ENCODE data around the gene IL17RB.

IL17RB gene

DNA sequence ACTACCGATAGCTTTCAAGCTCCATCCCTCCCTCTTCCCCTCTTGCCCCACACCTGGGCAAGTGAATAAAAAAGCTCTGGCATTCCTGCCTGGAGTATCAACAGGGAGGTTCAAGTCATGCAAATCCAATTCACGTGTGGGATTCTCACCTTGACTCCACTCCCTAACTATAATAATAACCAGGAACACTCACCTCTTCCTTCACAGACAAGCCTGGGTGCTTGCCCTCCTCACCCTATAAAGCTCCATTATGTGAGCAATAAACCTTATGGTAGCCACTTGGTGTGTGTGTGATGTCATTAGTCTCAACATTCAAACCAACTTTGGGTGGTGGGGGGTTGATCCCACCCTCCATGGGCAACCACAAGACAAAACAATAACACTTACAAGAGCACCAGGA, 16.8 kb upstream of the IL17RB start:
- no peaks in the 10 kb centered on the region for H4K20me1 ChIP-seq
- H3K4me2 ChIP-seq, result no peak overlapping the region
- TF ChIP-seq Cebpa-rat (IDR thresholded peaks at IDR 0.05), result no peak
- no peaks in the 10 kb centered on the region for H3K27me3 ChIP-seq
- no peaks in the 10 kb centered on the region for H3K36me3 ChIP-seq
- no peak overlapping the region for H3K4me3 ChIP-seq
- H3K4me1 ChIP-seq, result no peaks in the 10 kb centered on the region
- no peak overlapping the region for H3K27ac ChIP-seq
- no peaks in the 10 kb centered on the region for H3K9me3 ChIP-seq
- no peak overlapping the region for H3K9ac ChIP-seq

GRCh38 chr3:53830944-53831343, 15.4 kb upstream of the IL17RB start:
- Histone ChIP-seq H4K20me1 (no peaks in the 10 kb centered on the region), H3K4me1 (no peaks in the 10 kb centered on the region), H3K9me3 (no peaks in the 10 kb centered on the region), H3K27ac (no peak overlapping the region), H3K4me3 (no peak overlapping the region), H3K9ac (no peak overlapping the region), H3K27me3 (no peaks in the 10 kb centered on the region), H3K4me2 (no peak overlapping the region), H3K36me3 (no peaks in the 10 kb centered on the region)
- no peak for TF ChIP-seq Cebpa-rat (IDR thresholded peaks at IDR 0.05)

GRCh38 chr3:53833053-53833645, 13.2 kb upstream of the IL17RB start:
- no peak overlapping the region for H3K4me2 ChIP-seq
- no peaks in the 10 kb centered on the region for H3K9me3 ChIP-seq
- H4K20me1 ChIP-seq, result no peaks in the 10 kb centered on the region
- H3K27ac ChIP-seq, result no peak overlapping the region
- TF ChIP-seq Cebpa-rat (IDR thresholded peaks at IDR 0.05), result no peak
- no peaks in the 10 kb centered on the region for H3K27me3 ChIP-seq
- no peak overlapping the region for H3K4me3 ChIP-seq
- H3K9ac ChIP-seq, result no peak overlapping the region
- H3K36me3 ChIP-seq, result no peaks in the 10 kb centered on the region
- no peaks in the 10 kb centered on the region for H3K4me1 ChIP-seq

DNA sequence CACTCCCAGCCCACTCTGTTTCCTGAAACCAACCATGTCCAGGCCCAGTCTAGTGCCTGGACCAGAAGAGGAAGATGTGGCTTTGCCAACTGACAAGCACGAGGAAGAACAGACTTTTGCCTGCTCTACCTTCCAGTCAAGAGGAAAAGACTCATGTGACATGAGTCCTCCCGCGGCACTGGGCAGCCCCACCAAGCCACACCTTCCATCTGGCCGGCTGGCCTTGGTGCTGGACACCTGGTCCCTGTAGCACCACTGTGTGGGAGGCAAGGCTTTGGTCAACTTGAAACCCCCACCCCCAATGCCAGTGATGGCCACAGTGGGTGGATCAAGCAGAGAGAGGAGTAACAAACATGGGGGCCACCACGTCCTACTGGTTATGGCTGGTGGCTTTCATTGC, 12.7 kb upstream of the IL17RB start:
- H3K4me2 ChIP-seq, result no peak overlapping the region
- H3K4me3 ChIP-seq, result no peak overlapping the region
- H3K4me1 ChIP-seq, result no peaks in the 10 kb centered on the region
- no peak for TF ChIP-seq Cebpa-rat (IDR thresholded peaks at IDR 0.05)
- H3K27ac ChIP-seq, result no peak overlapping the region
- H3K36me3 ChIP-seq, result no peaks in the 10 kb centered on the region
- H3K27me3 ChIP-seq, result no peaks in the 10 kb centered on the region
- H3K9me3 ChIP-seq, result no peaks in the 10 kb centered on the region
- no peak overlapping the region for H3K9ac ChIP-seq
- H4K20me1 ChIP-seq, result no peaks in the 10 kb centered on the region

DNA sequence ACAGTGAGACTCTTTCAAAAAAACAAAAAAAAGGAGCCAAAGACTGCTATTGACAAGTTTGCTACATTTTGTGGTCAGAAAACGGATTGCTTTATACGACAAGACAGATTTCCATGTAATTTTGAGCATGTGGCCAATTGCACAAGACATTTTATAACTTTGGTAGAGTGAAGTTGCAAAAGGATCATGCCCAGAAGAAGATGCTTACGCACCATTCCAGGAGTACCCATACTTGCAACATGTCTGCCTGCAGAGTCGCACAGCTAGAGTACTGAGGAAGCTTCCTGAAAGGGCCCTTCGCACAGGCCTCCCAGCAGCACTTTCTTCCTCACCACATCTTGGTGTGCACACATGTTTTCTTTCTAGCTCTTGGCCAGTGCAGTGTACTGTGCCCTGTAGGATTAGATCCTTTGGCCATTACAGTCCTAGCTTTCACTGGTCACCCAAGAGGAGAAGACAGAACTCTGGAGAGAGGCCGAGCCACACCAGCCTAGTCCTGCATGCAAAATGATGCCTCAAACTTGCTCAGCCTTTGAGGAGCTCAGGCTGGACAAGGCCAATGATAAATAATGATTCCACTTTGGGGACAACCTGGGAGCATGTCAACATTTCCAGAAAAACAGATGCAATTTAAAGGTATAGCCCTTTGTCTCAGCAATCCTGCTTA, 11.8 kb upstream of the IL17RB start:
- TF ChIP-seq Cebpa-rat (IDR thresholded peaks at IDR 0.05), result no peak
- Histone ChIP-seq H3K27ac (no peak overlapping the region), H3K9me3 (no peaks in the 10 kb centered on the region), H3K4me1 (no peaks in the 10 kb centered on the region), H3K4me3 (no peak overlapping the region), H3K4me2 (no peak overlapping the region), H3K9ac (no peak overlapping the region), H3K27me3 (no peaks in the 10 kb centered on the region), H3K36me3 (no peaks in the 10 kb centered on the region), H4K20me1 (no peaks in the 10 kb centered on the region)

DNA sequence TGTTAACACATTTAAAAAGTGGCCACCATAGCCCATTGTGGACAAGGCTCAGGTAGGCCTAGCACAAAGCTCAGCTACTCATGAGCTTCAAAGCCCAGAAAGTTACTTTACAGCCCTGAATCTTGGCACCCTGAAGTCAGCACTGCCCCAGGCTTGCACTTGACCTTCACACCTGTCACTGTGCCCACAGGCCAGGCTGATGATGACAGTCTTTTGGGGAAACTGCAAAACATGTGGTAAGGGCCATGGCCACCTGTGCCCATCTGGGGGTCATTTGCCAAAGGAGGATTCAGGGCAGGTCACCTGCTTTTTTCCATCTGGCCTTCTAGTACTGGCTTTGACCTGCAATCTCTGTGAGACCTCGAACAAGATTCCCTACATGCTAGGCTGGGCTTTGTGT, 11.1 kb upstream of the IL17RB start:
- no peaks in the 10 kb centered on the region for H3K27me3 ChIP-seq
- no peak overlapping the region for H3K4me2 ChIP-seq
- no peaks in the 10 kb centered on the region for H3K9me3 ChIP-seq
- no peak overlapping the region for H3K9ac ChIP-seq
- no peak overlapping the region for H3K4me3 ChIP-seq
- H3K4me1 ChIP-seq, result no peaks in the 10 kb centered on the region
- H3K36me3 ChIP-seq, result no peaks in the 10 kb centered on the region
- H4K20me1 ChIP-seq, result no peaks in the 10 kb centered on the region
- H3K27ac ChIP-seq, result no peak overlapping the region
- no peak for TF ChIP-seq Cebpa-rat (IDR thresholded peaks at IDR 0.05)

GRCh38 chr3:53836084-53836872, 10.1 kb upstream of the IL17RB start:
- H4K20me1 ChIP-seq, result no peaks in the 10 kb centered on the region
- H3K9me3 ChIP-seq, result no peaks in the 10 kb centered on the region
- no peaks in the 10 kb centered on the region for H3K4me1 ChIP-seq
- H3K9ac ChIP-seq, result no peak overlapping the region
- no peaks in the 10 kb centered on the region for H3K36me3 ChIP-seq
- no peak overlapping the region for H3K4me2 ChIP-seq
- H3K4me3 ChIP-seq, result no peak overlapping the region
- no peak overlapping the region for H3K27ac ChIP-seq
- TF ChIP-seq Cebpa-rat (IDR thresholded peaks at IDR 0.05), result no peak
- no peaks in the 10 kb centered on the region for H3K27me3 ChIP-seq

DNA sequence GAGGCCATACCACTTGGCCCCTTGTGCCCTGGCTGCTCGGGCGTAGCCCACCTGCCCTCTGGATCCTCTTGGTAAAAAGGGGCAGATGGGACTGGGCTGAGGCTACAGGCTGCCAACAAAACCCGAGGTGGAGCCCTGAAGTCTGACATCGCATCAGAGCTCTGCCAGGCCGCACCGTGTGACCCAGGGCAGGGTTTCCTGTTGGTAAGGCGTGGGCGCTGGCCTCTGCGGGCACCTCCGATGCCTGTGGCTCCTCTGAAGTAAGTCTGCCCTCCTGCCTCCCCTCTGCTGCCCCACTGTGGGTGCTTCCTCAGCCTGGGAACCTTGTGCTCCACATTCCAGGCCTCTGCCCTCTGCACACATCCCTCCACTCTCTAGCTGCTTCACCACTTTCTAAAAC, 9.0 kb upstream of the IL17RB start:
- no peak overlapping the region for H3K9ac ChIP-seq
- no peaks in the 10 kb centered on the region for H3K4me1 ChIP-seq
- H3K27ac ChIP-seq, result no peak overlapping the region
- H3K27me3 ChIP-seq, result no peaks in the 10 kb centered on the region
- no peak for TF ChIP-seq Cebpa-rat (IDR thresholded peaks at IDR 0.05)
- H3K4me2 ChIP-seq, result no peak overlapping the region
- no peak overlapping the region for H3K4me3 ChIP-seq
- H4K20me1 ChIP-seq, result no peaks in the 10 kb centered on the region
- H3K36me3 ChIP-seq, result no peaks in the 10 kb centered on the region
- H3K9me3 ChIP-seq, result no peaks in the 10 kb centered on the region

- no peaks in the 10 kb centered on the region for H4K20me1 ChIP-seq
- H3K36me3 ChIP-seq, result no peaks in the 10 kb centered on the region
- H3K4me2 ChIP-seq, result no peak overlapping the region
- H3K27me3 ChIP-seq, result peaks cover 26% of the 10 kb centered on the region
- H3K27ac ChIP-seq, result no peak overlapping the region
- H3K9me3 ChIP-seq, result peaks cover 13% of the 10 kb centered on the region
- H3K9ac ChIP-seq, result no peak overlapping the region
- H3K4me1 ChIP-seq, result peaks cover 9% of the 10 kb centered on the region
- TF ChIP-seq Cebpa-rat (IDR thresholded peaks at IDR 0.05), result no peak
- H3K4me3 ChIP-seq, result no peak overlapping the region
These were observed 5.1 kb upstream of the IL17RB start for GRCh38 chr3:53841296-53841695.

Data from BLaER1 (cell line).